Neural progenitor cell (in vitro differentiated cells): ENCODE results near the gene GDPD4. TPM values are rescaled to one million over a fixed set of nuclear protein-coding genes. Genes with fewer than 3 reads are reported as not detected.

Experiments
- DNase-seq: peaks from one replicate; pipeline ENCODE4 v3.0.0-alpha.2; 2016; ENCODE audit warnings: low spot score
- H2AFZ ChIP-seq: fragments of 200-600 bp; sonication (generic); replicated peaks from 2 replicates; pipeline ENCODE4 v1.6.1; 2016; ENCODE audit warnings: antibody characterized with exemption
- H3F3A ChIP-seq: fragments of 200-600 bp; sonication (generic); 2 replicates; pipeline ENCODE4 v1.6.1; 2016; ENCODE audit warnings: antibody characterized with exemption, low read depth
- H3K27ac ChIP-seq: fragments of 200-600 bp; sonication (generic); 2 replicates; pipeline ENCODE4 v1.5.1; 2016; ENCODE audit warnings: mild to moderate bottlenecking
- H3K27me3 ChIP-seq: fragments of 200-600 bp; sonication (generic); 2 replicates; pipeline ENCODE4 v1.6.1; 2016; ENCODE audit warnings: mild to moderate bottlenecking, moderate library complexity
- H3K36me3 ChIP-seq: fragments of 200-600 bp; sonication (generic); 2 replicates; pipeline ENCODE4 v1.5.1; 2016
- H3K4me1 ChIP-seq: fragments of 200-600 bp; sonication (generic); 2 replicates; pipeline ENCODE4 v1.6.1; 2016; ENCODE audit warnings: mixed run types
- H3K4me2 ChIP-seq: fragments of 200-600 bp; sonication (generic); 2 replicates; pipeline ENCODE4 v1.6.1; 2016
- H3K4me3 ChIP-seq: fragments of 200-600 bp; sonication (generic); 2 replicates; pipeline ENCODE4 v1.5.1; 2016
- H3K79me2 ChIP-seq: fragments of 200-600 bp; sonication (generic); 2 replicates; pipeline ENCODE4 v1.6.1; 2016; ENCODE audit warnings: low read depth
- H3K9ac ChIP-seq: fragments of 200-600 bp; sonication (generic); 2 replicates; pipeline ENCODE4 v1.6.1; 2016
- H3K9me3 ChIP-seq: fragments of 200-600 bp; sonication (generic); 2 replicates; pipeline ENCODE4 v1.5.1; 2016; ENCODE audit warnings: low read depth
- H4K20me1 ChIP-seq: fragments of 200-600 bp; sonication (generic); 2 replicates; pipeline ENCODE4 v1.6.1; 2016; ENCODE audit warnings: low read depth
- H3K27ac Mint-ChIP-seq: 3 replicates; pipeline ENCODE4 v1.8.0; 2021; ENCODE audit warnings: mixed read lengths
- H3K27me3 Mint-ChIP-seq: 2 replicates; pipeline ENCODE4 v1.8.0; 2022; ENCODE audit warnings: low read depth, mild to moderate bottlenecking, inconsistent platforms, moderate library complexity, mixed read lengths; ENCODE audit not compliant: insufficient read depth
- H3K36me3 Mint-ChIP-seq: 3 replicates; pipeline ENCODE4 v1.8.0; 2021; ENCODE audit warnings: mixed read lengths
- H3K4me1 Mint-ChIP-seq: 3 replicates; pipeline ENCODE4 v1.8.0; 2021; ENCODE audit warnings: mixed read lengths
- H3K4me3 Mint-ChIP-seq: 3 replicates; pipeline ENCODE4 v1.8.0; 2021; ENCODE audit warnings: mild to moderate bottlenecking, moderate library complexity, mixed read lengths
- H3K9me3 Mint-ChIP-seq: 3 replicates; pipeline ENCODE4 v1.8.0; 2020; ENCODE audit warnings: mixed read lengths
- EZH2 ChIP-seq: fragments of 200-600 bp; sonication (generic); IDR thresholded peaks from 2 replicates; pipeline ENCODE4 v1.6.1; 2017; ENCODE audit warnings: antibody characterized with exemption, mild to moderate bottlenecking, moderate library complexity
- EZH2phosphoT487 ChIP-seq: fragments of 200-600 bp; sonication (generic); IDR thresholded peaks from 2 replicates; pipeline ENCODE4 v1.6.1; 2017; ENCODE audit warnings: antibody characterized with exemption
- total RNA-seq: library from RNA; depleted of rRNA; stranded (reverse); fragments of >200 nt; gene quantifications from 2 replicates; pipeline ENCODE4 v1.2.3, GENCODE V29; 2015; ENCODE audit warnings: low replicate concordance
- TF ChIP-seq, protein P1 (sequence below): fragments of 200-600 bp; sonication (generic); IDR thresholded peaks from 2 replicates; pipeline ENCODE4 v1.5.1; 2017; ENCODE audit warnings: antibody characterized with exemption, mild to moderate bottlenecking

Gene GDPD4
- total RNA-seq, 1 donor from 2014 or later: not detected

DNA sequence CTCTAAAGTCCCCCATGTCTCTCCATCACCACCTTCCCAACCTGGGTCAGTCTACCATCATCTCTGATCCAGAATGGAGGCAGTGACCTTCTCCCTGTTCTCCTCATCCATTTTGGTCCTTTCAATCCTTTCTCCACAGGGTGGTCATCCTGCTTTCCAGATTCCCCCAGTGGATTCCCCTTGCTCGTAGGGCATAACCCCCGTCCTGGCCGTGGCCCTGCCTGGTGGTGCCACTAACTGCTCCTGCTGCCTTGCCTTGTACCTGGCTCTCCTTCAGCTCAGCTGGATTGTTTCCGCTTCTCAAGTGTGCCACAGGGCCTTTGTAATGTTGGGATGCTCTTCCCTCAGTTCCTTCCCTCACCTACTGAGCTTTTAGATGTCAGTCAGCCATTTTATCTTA is 91.8 kb downstream of the GDPD4 start:
- Mint-ChIP-seq H3K4me1 (no peaks in the 10 kb centered on the region), H3K27me3 (peaks cover 4% of the 10 kb centered on the region), H3K36me3 (no peaks in the 10 kb centered on the region), H3K9me3 (no peaks in the 10 kb centered on the region), H3K27ac (no peak overlapping the region), H3K4me3 (no peak overlapping the region)
- Histone ChIP-seq H3K36me3 (no peaks in the 10 kb centered on the region), H3K9me3 (no peaks in the 10 kb centered on the region), H3K4me2 (no peak overlapping the region), H3K79me2 (no peaks in the 10 kb centered on the region), H4K20me1 (no peaks in the 10 kb centered on the region), H3K27me3 (no peaks in the 10 kb centered on the region), H3F3A (no peaks in the 10 kb centered on the region), H3K4me1 (no peaks in the 10 kb centered on the region), H3K9ac (no peak overlapping the region), H2AFZ (no peak overlapping the region), H3K27ac (no peak overlapping the region), H3K4me3 (no peak overlapping the region)
- no peak for DNase-seq
- TF ChIP-seq EZH2phosphoT487 (no peak), EZH2 (no peak)
- TF ChIP-seq, protein P1, sequence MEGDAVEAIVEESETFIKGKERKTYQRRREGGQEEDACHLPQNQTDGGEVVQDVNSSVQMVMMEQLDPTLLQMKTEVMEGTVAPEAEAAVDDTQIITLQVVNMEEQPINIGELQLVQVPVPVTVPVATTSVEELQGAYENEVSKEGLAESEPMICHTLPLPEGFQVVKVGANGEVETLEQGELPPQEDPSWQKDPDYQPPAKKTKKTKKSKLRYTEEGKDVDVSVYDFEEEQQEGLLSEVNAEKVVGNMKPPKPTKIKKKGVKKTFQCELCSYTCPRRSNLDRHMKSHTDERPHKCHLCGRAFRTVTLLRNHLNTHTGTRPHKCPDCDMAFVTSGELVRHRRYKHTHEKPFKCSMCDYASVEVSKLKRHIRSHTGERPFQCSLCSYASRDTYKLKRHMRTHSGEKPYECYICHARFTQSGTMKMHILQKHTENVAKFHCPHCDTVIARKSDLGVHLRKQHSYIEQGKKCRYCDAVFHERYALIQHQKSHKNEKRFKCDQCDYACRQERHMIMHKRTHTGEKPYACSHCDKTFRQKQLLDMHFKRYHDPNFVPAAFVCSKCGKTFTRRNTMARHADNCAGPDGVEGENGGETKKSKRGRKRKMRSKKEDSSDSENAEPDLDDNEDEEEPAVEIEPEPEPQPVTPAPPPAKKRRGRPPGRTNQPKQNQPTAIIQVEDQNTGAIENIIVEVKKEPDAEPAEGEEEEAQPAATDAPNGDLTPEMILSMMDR: no peak

DNA sequence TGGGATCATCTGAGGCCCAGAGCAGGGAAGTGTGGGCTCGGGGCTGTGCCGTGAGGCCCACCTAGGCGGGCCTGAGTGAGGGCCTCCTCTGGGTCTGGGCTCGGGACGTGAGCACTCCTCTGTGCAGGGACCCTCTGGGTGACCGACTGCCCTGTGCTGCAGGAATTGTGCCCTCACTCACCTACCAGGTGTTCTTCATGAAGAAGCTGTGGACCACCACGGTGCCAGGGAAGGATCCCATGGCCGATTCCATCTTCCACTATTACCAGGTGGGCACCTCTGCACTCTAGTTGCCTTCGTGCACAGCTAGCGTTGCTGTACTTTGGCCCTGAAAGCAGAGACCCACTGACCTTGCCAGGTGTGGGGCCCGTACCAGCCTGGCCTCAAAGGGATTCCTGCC is 93.0 kb downstream of the GDPD4 start:
- DNase-seq: no peak
- no peak for TF ChIP-seq EZH2
- TF ChIP-seq, protein P1: no peak
- TF ChIP-seq EZH2phosphoT487: no peak
- no peak overlapping the region for H3K27ac Mint-ChIP-seq
- Histone ChIP-seq H3K79me2 (no peaks in the 10 kb centered on the region), H3K36me3 (no peaks in the 10 kb centered on the region), H3K9ac (no peak overlapping the region), H3K9me3 (no peaks in the 10 kb centered on the region), H3K4me1 (no peaks in the 10 kb centered on the region), H3K27ac (no peak overlapping the region), H2AFZ (no peak overlapping the region), H3K4me2 (no peak overlapping the region), H4K20me1 (no peaks in the 10 kb centered on the region), H3K27me3 (no peaks in the 10 kb centered on the region), H3K4me3 (no peak overlapping the region), H3F3A (no peaks in the 10 kb centered on the region)
- no peaks in the 10 kb centered on the region for H3K4me1 Mint-ChIP-seq
- H3K4me3 Mint-ChIP-seq: no peak overlapping the region
- no peaks in the 10 kb centered on the region for H3K9me3 Mint-ChIP-seq
- peaks cover 2% of the 10 kb centered on the region for H3K27me3 Mint-ChIP-seq
- H3K36me3 Mint-ChIP-seq: no peaks in the 10 kb centered on the region

DNA sequence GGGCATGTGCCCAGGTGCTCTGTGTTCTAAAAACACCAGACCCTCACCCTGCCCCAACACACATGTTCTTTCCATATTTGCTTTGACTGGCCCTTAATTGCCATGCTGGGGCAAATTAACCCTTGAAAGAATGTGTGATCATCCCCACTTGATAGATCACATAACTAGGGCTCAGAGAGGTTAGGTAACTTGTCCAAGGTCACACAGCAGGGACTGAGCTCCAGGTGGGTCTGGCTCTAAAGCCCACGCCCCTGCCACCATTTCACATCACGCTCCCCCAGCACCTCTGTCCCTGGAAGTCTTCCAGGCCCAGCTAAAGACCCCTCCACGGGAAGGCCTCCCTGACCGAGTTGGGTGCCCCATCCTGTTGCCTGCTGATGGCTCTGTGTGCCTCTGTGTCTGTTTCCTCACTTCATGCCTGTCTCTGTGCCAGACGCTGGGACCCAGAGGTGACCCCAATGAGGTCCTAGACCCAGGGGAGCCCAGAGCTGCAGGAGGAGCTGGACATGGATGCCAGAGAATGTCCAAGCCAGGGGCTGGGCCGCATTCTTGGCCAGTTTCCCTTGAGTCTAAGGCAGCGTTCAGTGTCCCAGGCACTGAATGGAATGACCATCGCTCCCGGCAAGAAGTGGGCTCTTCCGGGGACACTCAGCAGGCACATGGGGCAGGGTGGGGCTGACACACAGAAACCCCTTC is 93.7 kb downstream of the GDPD4 start:
- Histone ChIP-seq H3K4me1 (no peaks in the 10 kb centered on the region), H3K9me3 (no peaks in the 10 kb centered on the region), H2AFZ (no peak overlapping the region), H3K9ac (no peak overlapping the region), H4K20me1 (no peaks in the 10 kb centered on the region), H3K36me3 (no peaks in the 10 kb centered on the region), H3K4me2 (no peak overlapping the region), H3K27ac (no peak overlapping the region), H3F3A (no peaks in the 10 kb centered on the region), H3K4me3 (no peak overlapping the region), H3K27me3 (no peaks in the 10 kb centered on the region), H3K79me2 (no peaks in the 10 kb centered on the region)
- TF ChIP-seq EZH2phosphoT487: no peak
- TF ChIP-seq EZH2: no peak
- TF ChIP-seq, protein P1: no peak
- Mint-ChIP-seq H3K36me3 (no peaks in the 10 kb centered on the region), H3K4me3 (no peak overlapping the region), H3K4me1 (no peaks in the 10 kb centered on the region), H3K9me3 (no peaks in the 10 kb centered on the region), H3K27me3 (no peaks in the 10 kb centered on the region), H3K27ac (peak overlapping the region; percentile 21)
- no peak for DNase-seq
